GF-D8 (cell line): ENCODE measurements around the gene MRPS15.
"Not testable (repeated sequence)": the region's sequence is repeated elsewhere in the genome, so short reads cannot be mapped to it uniquely, and the experiment has no call there.

Experiments
- DNase-seq: peaks from one replicate; lab custom pipeline; 2025; lab: John Stamatoyannopoulos, UW

Gene MRPS15

DNA sequence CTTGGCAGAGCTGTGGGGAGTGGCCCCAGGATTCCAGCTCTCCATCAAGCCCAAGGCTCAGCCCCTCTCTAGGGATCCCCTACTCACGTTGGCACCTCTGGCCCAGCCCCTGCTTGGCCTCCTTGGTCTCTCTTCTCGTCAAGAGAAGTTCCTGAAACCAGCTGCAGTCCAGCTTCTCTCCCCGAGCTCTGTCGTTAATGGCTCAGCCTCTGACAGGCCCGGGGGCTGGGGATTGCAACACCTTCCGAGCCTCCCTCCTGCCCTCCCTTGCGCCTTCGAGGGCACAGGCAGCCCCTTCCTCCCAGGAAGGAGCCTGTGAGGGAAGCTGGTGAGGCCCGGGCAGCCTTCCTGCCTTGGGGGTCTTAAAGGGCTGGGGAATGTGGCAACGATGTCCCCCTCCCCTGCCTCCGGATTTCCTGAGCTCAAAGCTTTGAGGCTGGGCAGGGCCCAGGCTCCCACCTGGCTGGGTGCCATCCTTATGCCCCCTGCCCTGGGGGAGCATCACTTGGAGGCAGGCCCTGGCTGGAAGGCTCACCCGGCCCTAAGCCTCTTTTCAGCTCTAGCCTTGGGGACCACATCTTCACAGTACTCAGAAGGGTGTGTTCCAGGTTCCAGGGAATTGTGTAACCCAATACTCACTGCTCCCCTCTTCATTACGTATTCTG, 18.7 kb upstream of the MRPS15 start, which contains the start of gene CSF3R:
Gene CSF3R (minus strand): TSS at position 190 of the 665 bp plus-strand sequence. CDS start 3,417 bp downstream, outside the sequence.
- peak; percentile 88 for DNase-seq

DNA sequence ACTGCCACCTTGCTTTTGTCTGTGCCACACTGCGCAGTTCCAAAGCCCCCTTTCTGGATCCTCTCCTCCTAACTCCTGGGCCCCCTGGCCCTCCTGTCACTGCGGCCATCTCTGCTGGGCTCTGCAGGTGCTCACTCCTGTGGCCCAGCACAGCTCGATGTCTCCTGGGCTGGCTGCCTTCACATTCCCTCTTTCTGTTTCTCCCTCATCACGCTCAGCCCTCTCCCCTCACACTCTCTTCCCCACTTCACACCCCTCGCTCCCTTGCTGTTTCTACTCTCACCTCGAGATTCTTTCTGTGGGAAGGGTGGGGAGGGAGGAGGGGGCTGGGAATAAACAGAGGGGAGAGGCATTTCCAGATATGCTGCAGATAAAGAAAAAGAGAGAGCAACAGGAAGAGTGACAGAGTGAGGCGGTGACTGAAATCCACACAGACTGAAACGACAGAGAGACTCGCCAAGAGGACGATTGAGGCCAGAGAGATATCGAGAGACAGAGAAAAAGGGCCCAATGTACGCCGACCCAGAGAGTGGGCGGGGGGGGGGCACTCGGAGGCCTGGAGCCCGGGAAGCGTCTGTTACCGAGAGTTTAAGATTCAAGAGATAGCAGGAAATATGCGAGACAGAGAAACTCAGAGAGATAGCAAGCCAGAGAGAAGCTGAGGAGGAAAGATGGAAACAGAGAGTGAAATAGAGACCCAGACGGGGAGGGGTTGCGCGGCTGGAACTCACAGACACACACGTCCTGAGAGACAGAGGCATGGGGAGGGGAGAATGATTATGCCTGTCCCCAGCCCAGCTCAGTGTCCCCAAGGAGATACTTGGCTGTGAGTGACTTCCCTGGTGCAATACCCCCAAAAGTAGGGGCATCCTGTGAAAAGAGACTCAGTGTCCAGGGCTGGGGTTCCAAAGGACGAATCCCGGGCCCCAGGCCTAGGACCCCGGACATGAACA, 17.9 kb upstream of the MRPS15 start:
- no peak for DNase-seq

DNA sequence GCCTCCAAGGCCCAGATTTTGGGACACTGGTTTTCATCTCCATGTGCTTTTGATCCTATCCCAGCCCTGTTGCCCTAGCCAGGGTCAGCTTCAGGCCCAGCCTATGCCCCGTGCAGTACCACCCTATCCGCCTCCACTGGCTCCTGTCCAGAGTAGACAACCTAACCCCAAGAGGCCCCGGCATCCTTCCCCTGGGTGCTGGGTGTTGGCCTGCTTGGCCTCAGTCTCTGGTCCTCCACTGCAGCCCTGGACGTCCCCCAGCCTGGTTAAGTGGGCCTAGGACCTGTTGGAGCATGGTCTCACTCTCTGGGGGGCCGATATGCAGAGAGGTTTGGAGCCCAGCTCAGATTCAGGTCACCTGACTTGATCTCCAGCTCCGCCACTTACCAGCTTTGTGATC, 16.9 kb upstream of the MRPS15 start:
- no peak for DNase-seq

DNA sequence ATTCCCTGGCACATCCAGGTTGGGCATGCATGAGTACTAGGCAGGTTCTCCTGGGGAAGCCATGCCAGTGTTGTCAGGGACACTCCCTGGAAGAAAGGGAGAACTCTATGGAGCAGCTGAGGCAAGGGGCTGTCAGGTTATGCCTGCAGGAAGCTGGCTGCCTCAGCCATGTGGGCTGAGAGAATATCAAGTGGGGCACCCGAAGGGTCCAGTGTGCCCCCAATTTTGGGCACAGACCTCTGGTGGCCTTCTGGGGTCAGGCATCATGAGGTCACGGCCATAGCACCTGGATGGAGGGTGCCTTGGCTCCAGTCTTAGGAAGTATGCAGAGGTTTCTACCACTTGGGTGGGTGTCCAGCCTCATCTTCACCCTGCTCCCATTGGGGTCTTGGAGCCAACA, 16.0 kb upstream of the MRPS15 start:
- DNase-seq, result no peak

DNA sequence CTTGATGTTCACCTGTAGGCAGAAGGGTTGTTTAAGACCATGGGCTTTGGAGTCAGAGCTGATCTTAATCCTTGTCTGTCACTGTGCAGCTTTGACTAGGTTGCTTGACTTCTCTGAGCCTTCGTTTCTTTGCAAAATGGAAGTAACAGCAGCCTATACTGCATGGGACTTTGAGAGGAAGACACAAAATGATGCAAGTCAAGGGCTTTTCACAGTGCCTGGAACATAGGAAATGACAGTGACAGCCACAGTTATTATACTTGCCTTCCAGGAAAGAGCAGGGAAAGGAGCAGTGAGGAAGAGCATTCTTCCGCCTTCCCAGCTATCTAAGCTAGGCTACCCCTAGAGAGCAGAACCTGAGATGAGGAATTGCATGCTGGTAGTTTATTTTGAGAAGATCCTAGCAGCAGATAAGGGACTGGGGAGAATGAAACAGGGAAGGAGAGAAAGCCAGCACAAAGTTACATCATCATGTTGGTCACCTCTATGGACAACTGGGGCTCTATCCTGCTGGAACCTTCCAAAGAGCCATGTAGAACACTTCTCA, 15.4 kb upstream of the MRPS15 start:
- DNase-seq, result peak; percentile 43

DNA sequence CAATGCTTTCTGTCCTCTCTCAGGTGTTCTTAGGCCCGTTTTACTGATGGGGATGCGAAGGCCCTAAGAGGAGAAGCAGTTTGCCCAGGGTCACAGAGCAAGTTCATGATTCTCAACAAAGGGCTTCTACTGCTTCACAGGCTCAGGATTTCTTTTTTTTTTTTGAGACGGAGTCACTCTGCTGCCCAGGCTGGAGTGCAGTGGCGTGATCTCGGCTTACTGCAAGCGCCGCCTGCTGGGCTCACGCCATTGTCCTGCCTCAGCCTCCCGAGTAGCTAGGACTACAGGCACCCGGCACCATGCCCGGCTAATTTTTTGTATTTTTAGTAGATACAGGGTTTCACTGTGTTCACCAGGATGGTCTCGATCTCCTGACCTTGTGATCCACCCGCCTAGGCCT, 13.4 kb upstream of the MRPS15 start:
- DNase-seq, result not testable (repeated sequence)

DNA sequence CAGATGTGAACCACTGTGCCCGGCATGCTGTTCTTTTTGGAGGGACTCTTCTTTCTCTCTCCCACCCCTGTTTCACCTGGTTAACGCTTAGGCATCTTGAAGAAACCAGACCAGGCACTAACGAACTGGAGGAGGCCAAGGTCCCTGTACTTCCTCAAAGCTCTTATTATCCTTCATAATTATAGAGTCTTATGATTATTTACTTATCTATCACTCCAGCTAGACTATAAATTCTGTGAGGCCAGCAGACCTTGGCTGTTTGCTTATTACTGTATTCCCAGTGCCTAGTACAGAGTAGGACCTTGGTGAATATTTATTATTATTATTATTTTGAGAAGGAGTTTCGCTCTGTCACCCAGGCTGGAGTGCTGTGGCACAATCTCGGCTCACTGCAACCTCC, 12.8 kb upstream of the MRPS15 start:
- DNase-seq, result no peak

DNA sequence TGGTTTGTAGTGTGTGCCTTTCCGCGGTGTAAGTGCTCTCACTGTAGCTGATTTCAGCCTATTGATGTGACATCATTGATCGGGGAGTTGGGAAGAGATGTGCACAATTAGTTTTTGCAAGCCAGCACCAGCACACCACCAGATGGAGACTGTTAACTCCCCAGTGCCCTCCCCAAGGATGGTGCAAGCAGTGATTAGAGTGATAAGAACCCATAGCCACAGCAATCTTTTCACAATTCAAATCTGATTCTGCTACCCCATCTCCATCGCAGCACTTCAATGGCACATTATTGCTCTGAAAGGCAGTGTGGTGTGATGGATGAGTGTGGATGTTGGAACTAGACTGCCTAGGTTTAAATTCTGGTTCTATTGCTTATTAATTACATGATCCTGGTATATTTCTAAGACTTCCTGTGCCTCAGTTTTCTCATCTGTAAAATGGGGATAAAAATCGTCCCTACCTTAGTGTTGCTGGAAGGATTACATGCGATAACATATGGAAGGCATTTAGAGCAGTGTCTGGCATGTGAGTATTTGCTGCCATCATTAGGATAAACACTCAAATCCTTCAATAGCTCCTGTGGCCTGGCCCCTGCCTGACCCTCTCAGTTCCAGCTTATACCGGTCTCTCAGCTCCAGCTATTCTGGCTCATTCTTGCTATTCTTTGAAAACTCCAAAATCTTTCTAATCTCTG, 11.9 kb upstream of the MRPS15 start:
- peak; percentile 20 for DNase-seq

DNA sequence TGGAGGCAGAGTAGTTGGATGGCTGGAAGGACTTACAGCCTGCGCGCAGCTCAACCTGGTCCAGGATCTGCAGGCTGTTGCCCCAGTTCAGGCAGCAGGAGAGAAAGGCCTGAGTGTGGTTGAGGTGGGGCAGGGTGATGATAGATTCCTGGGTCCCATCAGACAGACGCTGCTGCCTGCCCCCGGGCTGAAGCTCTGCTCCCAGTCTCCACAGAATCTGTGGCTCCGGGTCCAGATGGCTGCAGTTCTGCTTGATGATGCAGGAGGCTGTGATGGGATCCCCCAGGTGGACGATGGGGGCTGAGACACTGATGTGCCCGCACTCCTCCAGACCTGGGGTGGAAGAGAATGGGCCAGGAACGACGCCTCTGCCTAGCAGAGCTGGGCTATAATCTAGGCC, 11.2 kb upstream of the MRPS15 start:
- no peak for DNase-seq

DNA sequence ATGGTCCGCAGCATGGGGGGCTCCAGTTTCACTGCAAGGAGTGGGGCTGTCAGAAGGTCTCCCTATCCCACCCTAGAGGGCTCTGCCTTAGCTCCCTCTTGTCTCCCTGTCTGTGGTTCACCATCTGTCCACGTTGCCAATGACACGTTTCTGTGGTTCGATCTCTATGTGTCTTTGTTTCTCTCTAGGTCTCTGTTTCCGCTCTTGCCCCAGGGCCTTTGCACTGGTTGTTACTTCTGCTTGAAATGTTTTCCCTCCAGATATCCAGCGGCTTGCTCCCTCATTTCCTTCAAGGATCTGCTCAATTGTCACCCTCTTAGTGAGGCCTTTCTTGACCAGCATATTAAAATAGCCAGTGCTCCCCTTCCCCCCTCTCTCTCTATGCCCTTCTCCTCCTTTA, 8.5 kb upstream of the MRPS15 start:
- DNase-seq, result no peak

DNA sequence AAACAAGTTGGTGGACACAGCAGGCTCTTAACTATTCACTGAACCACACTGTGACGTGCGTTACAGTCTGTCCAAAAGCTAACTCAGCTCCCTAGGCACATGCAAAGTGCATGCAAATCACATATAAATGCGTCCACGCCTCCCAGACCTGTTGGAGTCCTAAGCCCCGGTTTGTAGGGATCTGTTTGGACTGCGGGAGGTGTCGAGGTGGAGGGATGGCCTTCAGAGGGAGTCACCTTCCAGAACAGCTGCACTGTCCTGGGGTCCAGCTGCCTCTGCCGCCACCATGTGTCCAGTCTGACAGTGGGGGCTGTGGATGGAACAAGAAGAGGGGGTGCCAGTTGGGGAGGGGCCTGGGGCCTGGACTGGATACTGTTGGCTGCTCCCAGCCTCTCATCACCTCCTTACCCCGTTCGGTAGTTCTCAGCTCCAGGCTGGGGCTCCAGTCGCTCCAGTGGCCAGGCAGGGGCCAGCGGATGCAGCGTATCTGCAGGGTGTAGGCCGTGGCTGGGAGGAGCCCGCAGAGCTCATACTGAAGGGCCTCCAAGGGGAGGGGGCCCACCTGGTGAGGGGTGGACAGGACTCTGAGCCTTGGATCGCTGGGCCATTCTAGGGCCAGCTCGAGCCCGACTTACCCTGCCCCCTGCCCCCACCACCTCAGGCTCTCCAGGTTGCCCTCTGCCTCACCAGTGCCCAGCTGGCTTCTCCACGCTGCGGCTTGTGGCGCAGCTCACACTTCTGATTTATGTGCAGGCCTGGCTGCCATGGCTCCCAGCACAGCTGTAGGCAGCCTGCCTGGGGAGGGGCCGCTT, 7.9 kb upstream of the MRPS15 start:
- no peak for DNase-seq

DNA sequence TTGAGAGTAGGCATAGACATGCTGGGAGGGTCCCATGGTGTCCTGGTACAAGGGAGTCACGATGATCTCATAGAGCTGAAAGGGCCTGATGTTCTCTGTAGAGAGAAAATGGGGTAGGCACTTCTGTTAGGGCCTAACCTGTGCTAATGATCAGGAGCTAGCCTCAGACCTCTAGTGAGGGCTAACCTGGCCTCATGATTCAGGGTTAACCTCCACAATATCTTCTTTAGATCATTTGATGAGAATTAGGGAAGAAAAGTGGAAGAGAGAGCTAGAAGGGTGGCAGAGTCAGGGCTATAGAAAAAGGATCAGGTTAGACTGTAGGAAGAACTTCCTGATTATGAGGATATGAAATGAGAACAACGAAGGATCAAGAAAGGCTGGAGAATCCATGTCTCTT, 5.0 kb upstream of the MRPS15 start:
- DNase-seq, result no peak

DNA sequence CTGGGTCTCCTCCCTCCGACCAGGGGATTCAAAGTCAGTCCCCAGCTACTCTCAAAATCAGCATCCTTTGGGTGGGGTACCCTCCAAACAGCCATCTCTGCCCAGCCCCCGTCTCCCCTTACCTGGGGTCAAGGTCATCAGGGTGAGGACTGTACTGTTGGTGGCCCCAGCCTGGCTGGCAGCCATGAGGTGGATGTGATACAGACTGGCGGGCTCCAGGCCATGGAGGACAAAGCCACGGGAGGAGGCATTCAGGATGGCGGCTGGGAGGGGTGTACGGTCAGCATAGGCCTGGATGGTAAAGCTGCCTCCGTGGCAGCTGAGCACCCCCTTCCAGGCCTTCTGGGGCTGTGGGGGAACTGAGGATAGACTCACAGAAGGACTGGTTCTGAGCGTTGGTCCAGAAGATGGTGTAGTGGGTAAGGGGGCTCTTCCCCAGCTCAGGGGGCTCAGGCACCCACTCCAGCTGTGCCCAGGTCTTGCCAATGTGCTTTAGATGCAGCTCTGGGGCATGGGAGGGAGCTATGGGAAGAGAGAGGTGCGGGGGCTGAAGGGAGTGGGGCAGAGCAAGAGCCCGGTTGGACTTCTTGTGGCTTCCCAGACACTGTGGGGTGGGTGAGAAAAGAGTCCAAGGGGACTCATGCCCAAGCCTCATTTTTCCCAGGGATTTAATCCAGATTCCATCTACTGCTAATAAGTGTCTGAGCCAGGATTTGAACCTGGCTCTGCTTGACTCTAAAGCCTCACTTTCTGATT, 3.7 kb upstream of the MRPS15 start:
- DNase-seq, result no peak

DNA sequence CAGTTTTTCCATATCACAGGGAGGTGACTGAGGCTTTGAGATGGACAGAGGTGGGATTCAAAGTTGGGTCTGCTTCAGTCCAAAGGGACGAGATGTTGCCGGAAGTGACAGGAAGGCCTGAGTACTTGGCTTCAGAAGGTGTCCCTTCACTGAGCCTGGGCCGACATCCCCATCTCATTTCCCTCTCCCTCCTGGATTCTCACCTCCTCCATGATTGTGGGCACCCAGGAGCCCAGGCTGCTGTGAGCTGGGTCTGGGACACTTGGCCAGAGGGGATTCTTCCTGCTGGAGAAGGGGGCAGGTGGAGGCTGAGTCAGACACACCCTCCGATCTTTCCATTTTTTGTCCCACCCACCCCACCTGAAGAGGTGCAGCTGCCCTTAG, 2.8 kb upstream of the MRPS15 start:
- no peak for DNase-seq

DNA sequence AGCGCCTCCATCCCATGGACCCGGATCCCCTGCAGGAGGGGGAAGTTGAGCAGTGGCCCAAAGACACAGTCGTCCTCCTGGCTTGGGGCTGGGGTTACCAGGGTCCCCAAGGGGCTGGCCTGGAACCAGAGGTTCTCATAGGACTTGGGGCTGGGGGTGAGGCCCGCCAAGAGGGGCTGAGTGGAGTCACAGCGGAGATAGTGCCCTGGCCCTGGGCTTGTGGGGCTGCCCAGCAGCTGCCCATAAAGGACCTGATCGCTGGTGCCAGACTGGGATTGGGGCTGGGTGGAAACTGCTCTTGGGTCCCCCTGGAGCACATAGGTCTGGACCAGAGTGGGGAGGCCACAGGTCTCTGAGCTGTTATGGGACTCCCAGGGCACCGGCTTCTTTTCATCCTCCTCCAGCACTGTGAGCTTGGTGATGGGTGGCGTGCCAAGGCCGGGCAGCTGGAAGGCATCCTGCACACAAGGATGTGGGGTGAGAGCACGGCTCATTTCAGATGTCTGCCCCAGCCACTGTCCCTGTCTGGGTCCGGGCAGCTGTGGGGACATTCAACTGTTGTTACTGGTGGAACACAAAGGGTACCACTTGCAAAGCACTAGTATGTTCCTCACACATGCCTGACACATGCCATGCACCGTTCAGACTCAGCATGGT, 2.3 kb upstream of the MRPS15 start:
- no peak for DNase-seq

DNA sequence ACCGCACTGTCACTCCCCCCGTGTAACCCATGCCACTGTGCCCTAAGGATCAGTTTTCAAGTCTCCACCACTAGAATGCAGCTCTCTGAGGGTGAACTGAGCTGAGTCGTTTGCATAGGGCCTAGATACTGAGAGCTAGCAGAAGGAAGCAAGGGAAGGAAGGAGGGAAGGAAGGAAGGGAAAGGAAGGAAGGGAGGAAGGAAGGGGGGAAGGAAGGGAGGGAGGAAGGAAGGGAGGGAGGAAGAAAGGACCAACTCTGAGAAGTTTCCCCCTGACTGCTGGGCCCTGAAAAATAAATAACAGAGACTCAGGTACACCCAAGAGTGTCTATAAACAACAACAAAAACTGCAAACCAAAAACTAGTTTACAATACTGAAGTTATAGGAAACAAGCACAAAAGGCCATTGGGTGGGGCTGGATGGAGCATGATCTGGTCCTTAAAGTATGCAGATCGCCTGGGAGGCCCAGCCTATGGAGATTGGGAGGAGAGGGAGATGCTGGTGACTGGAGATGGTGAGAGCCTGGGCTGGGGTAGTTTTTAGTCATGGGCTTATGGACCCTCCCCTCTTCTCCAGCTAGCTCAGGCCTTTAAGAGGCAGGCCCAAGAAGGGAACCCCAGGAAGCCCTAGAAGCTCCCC, 1.7 kb upstream of the MRPS15 start:
- DNase-seq, result no peak

DNA sequence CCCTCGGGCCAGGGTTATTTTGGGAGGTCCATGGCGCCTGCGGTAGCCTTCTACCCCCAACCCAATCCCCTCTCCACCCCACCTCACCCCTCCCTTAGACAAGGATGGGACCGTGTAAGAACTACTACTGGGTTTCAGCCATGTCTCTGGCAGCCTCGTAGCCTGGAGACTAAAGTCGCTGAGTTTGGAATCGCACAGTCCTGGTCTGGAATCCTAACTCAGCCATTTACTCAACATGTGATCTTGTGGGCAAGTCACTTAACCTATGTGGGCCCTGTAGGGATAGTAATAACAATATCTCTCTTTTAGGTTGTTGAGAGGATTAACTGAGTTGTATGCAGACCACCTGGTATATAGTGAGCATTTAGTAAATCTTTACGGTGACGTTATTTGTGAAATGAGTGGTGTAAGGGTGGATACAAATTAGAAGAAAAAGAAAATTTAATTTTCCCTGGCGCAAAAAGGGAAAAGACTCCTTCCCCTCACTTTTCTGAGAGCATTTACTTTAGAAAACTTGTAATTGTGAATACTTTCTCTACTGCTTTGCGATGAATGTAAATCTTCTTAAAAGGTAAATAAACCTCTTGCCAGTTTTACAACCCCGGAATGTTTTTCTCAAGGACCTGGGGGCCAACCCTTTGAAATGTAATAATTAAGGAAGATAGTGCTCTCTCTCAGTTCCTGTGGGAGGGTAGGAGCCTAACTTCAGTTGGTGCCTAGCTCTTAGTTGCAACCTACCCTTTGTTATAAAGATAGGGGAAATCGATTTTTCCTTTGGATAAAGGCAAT, 615 bp upstream of the MRPS15 start:
- DNase-seq, result no peak

DNA sequence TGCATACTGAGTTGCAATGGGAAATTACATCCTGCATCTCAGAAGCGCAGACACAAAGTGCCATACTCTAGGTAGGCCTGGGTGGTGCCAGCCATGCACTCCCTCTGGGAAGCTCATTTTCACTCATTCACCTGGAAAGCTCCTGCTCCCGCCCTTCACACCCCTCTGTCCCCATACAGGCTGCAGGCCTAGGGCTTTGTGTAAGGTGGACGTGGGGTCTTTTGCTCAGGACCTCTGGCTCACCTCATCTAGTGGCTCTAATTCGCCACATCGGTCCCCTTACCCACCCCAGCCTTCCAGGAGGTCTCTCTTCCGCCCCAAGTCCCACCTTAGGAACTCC, 751 bp downstream of the MRPS15 start:
- DNase-seq, result no peak

DNA sequence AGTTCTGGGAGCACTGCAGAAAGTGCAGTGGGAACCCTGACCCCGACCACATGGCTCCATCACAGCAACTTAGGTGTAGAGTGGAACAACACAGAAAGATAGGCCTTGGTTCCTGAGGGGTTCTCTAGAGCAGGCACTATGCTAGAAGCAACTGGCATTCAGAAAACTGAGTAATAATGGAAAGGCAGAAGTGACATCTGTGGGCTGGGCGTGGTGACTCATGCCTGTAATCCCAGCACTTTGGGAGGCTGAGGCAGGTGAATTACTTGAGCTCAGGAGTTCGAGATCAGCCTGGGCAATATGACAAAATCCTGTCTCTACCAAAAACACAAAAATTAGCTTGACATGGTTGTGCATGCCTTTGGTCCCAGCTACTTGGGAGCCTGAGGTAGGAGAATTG, 5.3 kb downstream of the MRPS15 start:
- DNase-seq, result no peak
